Peyer's patch (tissue), 4 donors: ENCODE data around the gene GRK6. TPM values are rescaled to one million over a fixed set of nuclear protein-coding genes. Genes with fewer than 3 reads are reported as not detected.

Experiments used
- DNase-seq, 3 donors: peaks; one replicate each; pipeline ENCODE4 v3.0.0-alpha.2; 2017 to 2019
- H3K27ac ChIP-seq, 4 donors: fragments of 200-600 bp; sonication (generic); one replicate each; pipeline ENCODE4 v1.5.1; 2016 to 2019
- H3K27me3 ChIP-seq, 2 donors: fragments of 200-600 bp; sonication (generic); one replicate each; pipeline ENCODE4 v1.5.1; 2019
- H3K36me3 ChIP-seq, 3 donors: fragments of 200-600 bp; sonication (generic); one replicate each; pipeline ENCODE4 v1.5.1; 2016 to 2019
- H3K4me1 ChIP-seq, 4 donors: fragments of 200-600 bp; sonication (generic); one replicate each; pipeline ENCODE4 v1.5.1; 2016 to 2019
- H3K4me3 ChIP-seq, 4 donors: fragments of 200-600 bp; sonication (generic); 1 replicate in 3 of 4; 2 replicates in 1 of 4; pipeline ENCODE4 v1.5.1; 2016 to 2019; ENCODE audit warnings: mild to moderate bottlenecking in 1 of 4
- H3K9me3 ChIP-seq, 4 donors: fragments of 200-600 bp; sonication (generic); one replicate each; pipeline ENCODE4 v1.5.1; 2016 to 2019; ENCODE audit warnings: mild to moderate bottlenecking in 1 of 4
- POLR2A ChIP-seq, 2 donors: fragments of 450-650 bp; IDR thresholded peaks; one replicate each; pipeline ENCODE4 v1.5.1; 2017; ENCODE audit warnings: antibody characterized with exemption in 2 of 2, mild to moderate bottlenecking in 2 of 2, moderate library complexity in 2 of 2
- total RNA-seq, 4 donors: library from RNA; depleted of rRNA; stranded (reverse); fragments of >200 nt; gene quantifications; one replicate each; pipeline ENCODE4 v1.1.0, GENCODE V29; 2016
- TF ChIP-seq, protein P1 (sequence below), 6 experiments: fragments of 450-650 bp in 4 of 6; fragments of 200-600 bp in 2 of 6; sonication (generic) in 1 of 6; IDR thresholded peaks; one replicate each; pipeline ENCODE4 v1.5.1; 2017 to 2019; ENCODE audit warnings: antibody characterized with exemption in 6 of 6, mild to moderate bottlenecking in 3 of 6, moderate library complexity in 1 of 6

Gene GRK6
- total RNA-seq, 4 donors from 2014 or later = 36.2 to 140 (median 40.7) TPM

- TF ChIP-seq POLR2A (IDR thresholded peaks at IDR 0.05) = no peak
- TF ChIP-seq, protein P1, sequence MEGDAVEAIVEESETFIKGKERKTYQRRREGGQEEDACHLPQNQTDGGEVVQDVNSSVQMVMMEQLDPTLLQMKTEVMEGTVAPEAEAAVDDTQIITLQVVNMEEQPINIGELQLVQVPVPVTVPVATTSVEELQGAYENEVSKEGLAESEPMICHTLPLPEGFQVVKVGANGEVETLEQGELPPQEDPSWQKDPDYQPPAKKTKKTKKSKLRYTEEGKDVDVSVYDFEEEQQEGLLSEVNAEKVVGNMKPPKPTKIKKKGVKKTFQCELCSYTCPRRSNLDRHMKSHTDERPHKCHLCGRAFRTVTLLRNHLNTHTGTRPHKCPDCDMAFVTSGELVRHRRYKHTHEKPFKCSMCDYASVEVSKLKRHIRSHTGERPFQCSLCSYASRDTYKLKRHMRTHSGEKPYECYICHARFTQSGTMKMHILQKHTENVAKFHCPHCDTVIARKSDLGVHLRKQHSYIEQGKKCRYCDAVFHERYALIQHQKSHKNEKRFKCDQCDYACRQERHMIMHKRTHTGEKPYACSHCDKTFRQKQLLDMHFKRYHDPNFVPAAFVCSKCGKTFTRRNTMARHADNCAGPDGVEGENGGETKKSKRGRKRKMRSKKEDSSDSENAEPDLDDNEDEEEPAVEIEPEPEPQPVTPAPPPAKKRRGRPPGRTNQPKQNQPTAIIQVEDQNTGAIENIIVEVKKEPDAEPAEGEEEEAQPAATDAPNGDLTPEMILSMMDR (IDR thresholded peaks at IDR 0.05) = no peak
- Histone ChIP-seq H3K4me3 (no peak overlapping the region), H3K27me3 (no peaks in the 10 kb centered on the region), H3K27ac (peak overlapping the region in 1 of 4 donors; percentile 71), H3K36me3 (no peaks in the 10 kb centered on the region), H3K4me1 (peaks cover 0 to 32% (median 2%) of the 10 kb centered on the region in 4 donors), H3K9me3 (no peaks in the 10 kb centered on the region)
- DNase-seq = no peak
These were observed 51.4 kb downstream of the GRK6 start for GRCh38 chr5:177477701-177478477.

- Histone ChIP-seq H3K27me3 (no peaks in the 10 kb centered on the region), H3K36me3 (no peaks in the 10 kb centered on the region), H3K4me1 (peaks cover 0 to 28% (median 0%) of the 10 kb centered on the region in 4 donors), H3K27ac (peak overlapping the region in 3 of 4 donors; percentile 40 to 71 (median 62)), H3K9me3 (no peaks in the 10 kb centered on the region), H3K4me3 (no peak overlapping the region)
- no peak for TF ChIP-seq POLR2A (IDR thresholded peaks at IDR 0.05)
- TF ChIP-seq, protein P1 (IDR thresholded peaks at IDR 0.05) = no peak
- DNase-seq = peak in 2 of 3 donors; percentile 48 to 73
These were observed 52.5 kb downstream of the GRK6 start for GRCh38 chr5:177478711-177479646.

GRCh38 chr5:177479774-177480173 is 53.3 kb downstream of the GRK6 start:
- H3K27ac ChIP-seq = peak overlapping the region in 3 of 4 donors; percentile 40 to 71 (median 62)
- no peaks in the 10 kb centered on the region for H3K27me3 ChIP-seq
- H3K36me3 ChIP-seq = no peaks in the 10 kb centered on the region
- TF ChIP-seq, protein P1 (IDR thresholded peaks at IDR 0.05) = no peak
- no peak for TF ChIP-seq POLR2A (IDR thresholded peaks at IDR 0.05)
- H3K4me1 ChIP-seq = peaks cover 0 to 27% (median 0%) of the 10 kb centered on the region in 4 donors
- DNase-seq = no peak
- H3K4me3 ChIP-seq = no peak overlapping the region
- H3K9me3 ChIP-seq = no peaks in the 10 kb centered on the region

DNA sequence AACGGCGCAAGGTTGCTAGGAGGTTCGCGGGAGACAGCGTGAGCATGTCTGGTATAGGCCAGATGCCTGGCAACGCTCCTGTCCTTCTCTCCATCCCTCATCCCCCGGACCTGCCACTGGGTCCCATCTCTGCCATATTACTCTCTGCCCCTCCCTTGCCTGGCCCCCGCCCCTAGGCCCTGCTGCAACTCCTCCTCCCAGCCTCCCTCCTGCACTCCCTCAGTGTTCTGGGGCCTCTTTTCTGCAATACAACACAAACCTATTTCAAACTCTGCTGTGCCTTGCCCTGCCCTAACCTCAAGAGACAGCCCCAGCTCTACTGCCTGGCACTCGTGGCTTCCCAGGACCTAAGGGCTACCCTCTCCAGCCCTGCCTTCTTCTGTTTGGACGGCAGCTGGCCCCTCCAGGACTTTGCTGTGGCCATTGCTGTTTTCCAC is 55.9 kb downstream of the GRK6 start:
- H3K4me1 ChIP-seq = peaks cover 0 to 19% (median 0%) of the 10 kb centered on the region in 4 donors
- TF ChIP-seq POLR2A (IDR thresholded peaks at IDR 0.05) = no peak
- TF ChIP-seq, protein P1 (IDR thresholded peaks at IDR 0.05) = no peak
- no peak overlapping the region for H3K27ac ChIP-seq
- H3K27me3 ChIP-seq = no peaks in the 10 kb centered on the region
- no peak overlapping the region for H3K4me3 ChIP-seq
- no peaks in the 10 kb centered on the region for H3K9me3 ChIP-seq
- DNase-seq = no peak
- H3K36me3 ChIP-seq = peaks cover 0 to 8% (median 0%) of the 10 kb centered on the region in 3 donors

DNA sequence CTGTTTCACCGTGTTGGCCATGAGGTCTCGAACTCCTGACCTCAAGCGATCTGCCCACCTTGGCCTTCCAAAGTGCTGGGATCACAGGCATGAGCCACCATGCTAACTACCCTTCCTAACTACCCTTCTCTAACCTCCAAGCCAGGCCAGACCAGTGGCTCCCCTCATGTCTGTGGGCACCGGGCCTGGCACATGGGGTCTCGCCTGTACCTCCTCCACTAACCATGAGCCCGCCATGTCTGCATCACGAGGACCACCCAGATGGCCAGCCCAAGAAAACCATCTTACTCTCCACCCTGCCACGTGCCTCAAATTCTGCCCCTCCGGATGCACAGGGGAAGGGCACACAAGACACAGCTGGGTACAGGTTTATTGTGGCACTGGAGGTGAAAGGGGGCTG is 56.6 kb downstream of the GRK6 start:
- no peak for DNase-seq
- TF ChIP-seq, protein P1 (IDR thresholded peaks at IDR 0.05) = no peak
- TF ChIP-seq POLR2A (IDR thresholded peaks at IDR 0.05) = no peak
- Histone ChIP-seq H3K36me3 (peaks cover 0 to 14% (median 0%) of the 10 kb centered on the region in 3 donors), H3K27me3 (no peaks in the 10 kb centered on the region), H3K27ac (no peak overlapping the region), H3K4me3 (no peak overlapping the region), H3K9me3 (no peaks in the 10 kb centered on the region), H3K4me1 (peaks cover 0 to 19% (median 0%) of the 10 kb centered on the region in 4 donors)
